ENCODE measurements around the gene LOXL4. TPM values are rescaled to one million over a fixed set of nuclear protein-coding genes. Genes with fewer than 3 reads are reported as not detected.

Gene LOXL4
- total RNA-seq, 1 donor from 2014 or later: 2.9 TPM

- H3K27me3 Mint-ChIP-seq (ENCODE audit: unreplicated experiment): no peaks in the 10 kb centered on the region
- H3K27ac Mint-ChIP-seq (ENCODE audit: unreplicated experiment): no peak overlapping the region
- no peak for TF ChIP-seq CTCF (IDR thresholded peaks at IDR 0.05)
- H3K4me1 Mint-ChIP-seq (ENCODE audit: unreplicated experiment): peaks cover 3% of the 10 kb centered on the region
- peaks cover 31% of the 10 kb centered on the region for H3K36me3 Mint-ChIP-seq (ENCODE audit: unreplicated experiment)
- H3K4me3 Mint-ChIP-seq (ENCODE audit: unreplicated experiment): no peak overlapping the region
- no peak for DNase-seq (ENCODE audit: extremely low spot score, unreplicated experiment)
- peaks cover 22% of the 10 kb centered on the region for H3K9me3 Mint-ChIP-seq (ENCODE audit: unreplicated experiment)
Observed at GRCh38 chr10:98213740-98214139, 54.3 kb downstream of the LOXL4 start.

DNA sequence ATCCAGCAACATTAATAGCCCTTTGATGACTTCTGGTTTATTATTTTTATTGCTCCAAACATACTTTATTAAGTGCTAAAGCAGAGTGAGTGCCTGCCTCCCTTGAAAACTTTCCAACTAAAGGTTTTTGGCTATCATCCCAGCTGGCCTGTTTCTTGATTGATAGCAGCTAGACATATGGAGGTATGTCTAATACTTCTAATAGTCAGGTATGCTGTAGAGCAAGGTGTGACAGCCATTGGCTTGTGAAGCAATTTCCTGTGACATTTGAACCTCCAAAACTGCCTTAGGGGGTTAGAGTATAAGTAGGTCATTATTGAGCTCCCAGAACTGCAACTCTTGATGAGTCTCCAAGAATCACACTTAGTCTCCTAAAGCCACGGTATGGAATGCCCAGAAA, 55.8 kb downstream of the LOXL4 start:
- H3K36me3 Mint-ChIP-seq (ENCODE audit: unreplicated experiment): peaks cover 23% of the 10 kb centered on the region
- H3K9me3 Mint-ChIP-seq (ENCODE audit: unreplicated experiment): peaks cover 6% of the 10 kb centered on the region
- TF ChIP-seq CTCF (IDR thresholded peaks at IDR 0.05): no peak
- no peaks in the 10 kb centered on the region for H3K27me3 Mint-ChIP-seq (ENCODE audit: unreplicated experiment)
- DNase-seq (ENCODE audit: extremely low spot score, unreplicated experiment): no peak
- peaks cover 3% of the 10 kb centered on the region for H3K4me1 Mint-ChIP-seq (ENCODE audit: unreplicated experiment)
- H3K4me3 Mint-ChIP-seq (ENCODE audit: unreplicated experiment): no peak overlapping the region
- no peak overlapping the region for H3K27ac Mint-ChIP-seq (ENCODE audit: unreplicated experiment)

DNA sequence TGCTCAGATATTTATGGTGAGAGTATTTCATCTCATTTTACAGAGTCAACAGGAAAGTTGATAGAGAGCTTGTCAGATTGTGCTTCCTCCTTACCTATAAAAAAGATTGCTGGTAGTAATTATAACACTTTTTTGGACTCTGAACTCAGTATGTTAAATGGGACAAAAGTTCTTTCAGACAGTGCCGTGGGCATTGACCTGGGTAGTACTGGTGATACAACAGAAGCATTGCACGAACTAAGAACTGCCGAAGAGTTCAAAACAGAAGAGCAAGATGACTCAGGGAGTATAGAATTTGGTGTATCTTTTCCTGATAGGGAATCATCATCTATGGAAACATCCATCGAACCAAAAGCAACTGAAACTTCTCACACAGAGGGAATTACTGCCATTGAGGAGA, 58.6 kb downstream of the LOXL4 start:
- H3K36me3 Mint-ChIP-seq (ENCODE audit: unreplicated experiment): peaks cover 17% of the 10 kb centered on the region
- no peaks in the 10 kb centered on the region for H3K9me3 Mint-ChIP-seq (ENCODE audit: unreplicated experiment)
- H3K27me3 Mint-ChIP-seq (ENCODE audit: unreplicated experiment): no peaks in the 10 kb centered on the region
- peaks cover 3% of the 10 kb centered on the region for H3K4me1 Mint-ChIP-seq (ENCODE audit: unreplicated experiment)
- TF ChIP-seq CTCF (IDR thresholded peaks at IDR 0.05): no peak
- no peak for DNase-seq (ENCODE audit: extremely low spot score, unreplicated experiment)
- no peak overlapping the region for H3K27ac Mint-ChIP-seq (ENCODE audit: unreplicated experiment)
- no peak overlapping the region for H3K4me3 Mint-ChIP-seq (ENCODE audit: unreplicated experiment)

DNA sequence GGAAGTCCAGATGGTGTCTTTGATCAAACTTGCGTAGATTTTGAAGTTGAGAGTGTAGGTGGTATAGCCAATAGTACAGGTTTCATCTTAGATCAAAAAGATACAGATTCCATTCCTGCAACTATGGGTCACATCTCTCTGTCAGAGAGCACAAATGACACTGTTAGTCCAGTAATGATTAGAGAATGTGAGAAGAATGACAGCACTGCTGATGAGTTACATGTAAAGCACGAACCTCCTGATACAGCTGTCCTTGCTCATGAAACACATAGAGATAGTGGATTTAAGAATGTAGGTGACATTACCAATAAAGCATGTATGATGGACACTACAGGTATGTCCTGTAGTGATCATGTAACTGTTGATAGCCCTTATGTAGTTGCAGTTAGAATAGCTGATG, 59.1 kb downstream of the LOXL4 start:
- TF ChIP-seq CTCF (IDR thresholded peaks at IDR 0.05): no peak
- peaks cover 17% of the 10 kb centered on the region for H3K36me3 Mint-ChIP-seq (ENCODE audit: unreplicated experiment)

DNA sequence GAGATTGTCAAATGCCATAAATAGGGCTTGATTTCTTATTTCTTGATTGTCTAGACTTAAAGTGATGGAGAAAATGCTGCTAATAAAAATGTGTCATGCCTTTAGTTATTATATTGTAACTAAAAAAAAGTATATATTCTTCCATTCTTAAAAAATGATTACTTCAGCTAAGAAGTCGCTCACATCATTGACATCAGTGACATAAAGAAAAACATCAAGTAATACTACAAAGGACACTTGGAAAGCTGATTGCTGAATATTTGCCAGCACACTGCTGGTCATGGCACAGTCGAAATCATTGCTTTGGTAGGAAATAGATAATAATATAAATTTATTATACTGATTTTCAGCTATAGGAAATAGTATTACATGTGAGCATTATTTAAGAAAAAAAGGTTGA, 62.6 kb downstream of the LOXL4 start:
- no peak for DNase-seq (ENCODE audit: extremely low spot score, unreplicated experiment)
- TF ChIP-seq CTCF (IDR thresholded peaks at IDR 0.05): no peak
- H3K27me3 Mint-ChIP-seq (ENCODE audit: unreplicated experiment): no peaks in the 10 kb centered on the region

More for the DNA sequence above, 59.1 kb downstream of the LOXL4 start:
- Mint-ChIP-seq H3K4me3 (ENCODE audit: unreplicated experiment) (no peak overlapping the region), H3K27ac (ENCODE audit: unreplicated experiment) (no peak overlapping the region), H3K4me1 (ENCODE audit: unreplicated experiment) (peaks cover 3% of the 10 kb centered on the region), H3K27me3 (ENCODE audit: unreplicated experiment) (no peaks in the 10 kb centered on the region), H3K9me3 (ENCODE audit: unreplicated experiment) (no peaks in the 10 kb centered on the region)
- DNase-seq (ENCODE audit: extremely low spot score, unreplicated experiment): no peak

More for the DNA sequence above, 62.6 kb downstream of the LOXL4 start:
- Mint-ChIP-seq H3K4me3 (ENCODE audit: unreplicated experiment) (no peak overlapping the region), H3K9me3 (ENCODE audit: unreplicated experiment) (no peaks in the 10 kb centered on the region), H3K27ac (ENCODE audit: unreplicated experiment) (no peak overlapping the region), H3K4me1 (ENCODE audit: unreplicated experiment) (peaks cover 3% of the 10 kb centered on the region), H3K36me3 (ENCODE audit: unreplicated experiment) (peaks cover 14% of the 10 kb centered on the region)
